22Rv1 (cell line): Measurements from ENCODE around the gene FAM107B.

ENCODE experiments used
- H3K27ac ChIP-seq: fragments of 450-650 bp; 2 replicates; pipeline ENCODE4 v1.5.1; 2017
- CTCF ChIP-seq: fragments of 450-650 bp; IDR thresholded peaks from 2 replicates; pipeline ENCODE4 v1.5.1; 2017; ENCODE audit warnings: mild to moderate bottlenecking
- ZFX ChIP-seq: fragments of 450-650 bp; IDR thresholded peaks from 2 replicates; pipeline ENCODE4 v1.6.1; 2017; ENCODE audit warnings: antibody characterized with exemption, borderline replicate concordance

Gene FAM107B

DNA sequence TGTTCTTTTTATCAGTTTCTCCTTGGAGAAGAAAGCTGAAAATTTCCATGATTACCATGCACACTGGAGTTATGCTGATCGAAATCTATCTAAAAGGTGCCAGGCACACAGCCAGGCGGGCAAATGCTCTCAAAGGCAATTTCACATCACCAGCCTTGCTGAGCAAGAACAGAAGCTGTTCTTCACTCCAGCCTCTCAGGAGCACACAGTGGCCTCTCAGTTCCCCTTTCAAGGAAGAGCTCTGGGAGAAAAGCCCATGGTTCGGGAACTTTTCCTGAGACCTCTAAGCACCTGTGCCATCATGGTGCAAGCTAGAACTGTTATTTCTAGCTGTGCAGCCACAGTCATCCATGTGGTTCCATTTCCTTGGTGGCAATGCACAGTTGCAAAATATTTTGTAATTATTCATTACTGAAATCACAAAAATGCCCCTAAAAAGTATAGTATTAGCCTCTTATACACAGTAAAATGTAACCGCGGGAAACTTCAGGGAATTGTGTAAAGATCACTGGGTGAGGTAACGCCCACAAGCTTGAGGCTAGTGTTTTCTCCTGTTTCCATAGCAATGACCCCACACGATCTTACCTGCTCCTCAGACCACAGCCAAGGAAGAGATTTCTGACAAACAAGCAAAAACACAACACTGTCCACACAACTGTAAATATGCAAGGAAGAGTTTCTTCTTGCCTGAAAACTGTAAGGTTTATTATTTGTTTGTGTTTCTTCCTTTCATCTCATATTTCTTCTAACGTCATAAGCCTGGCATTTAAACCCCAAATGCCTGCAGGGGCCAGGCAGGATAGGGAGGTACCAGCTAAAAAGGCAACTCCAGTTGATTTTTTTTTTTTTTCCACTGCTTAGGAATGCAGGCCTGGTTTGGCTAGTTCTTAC lies 121.2 kb downstream of the FAM107B start:
- peak overlapping the region; percentile 29; the same call in 1 of the 2 replicates for H3K27ac ChIP-seq
- TF ChIP-seq ZFX (no peak), CTCF (no peak)

GRCh38 chr10:14652816-14653215 lies 121.9 kb downstream of the FAM107B start:
- TF ChIP-seq CTCF: no peak
- H3K27ac ChIP-seq: peak overlapping the region; percentile 29; the same call in 1 of the 2 replicates

DNA sequence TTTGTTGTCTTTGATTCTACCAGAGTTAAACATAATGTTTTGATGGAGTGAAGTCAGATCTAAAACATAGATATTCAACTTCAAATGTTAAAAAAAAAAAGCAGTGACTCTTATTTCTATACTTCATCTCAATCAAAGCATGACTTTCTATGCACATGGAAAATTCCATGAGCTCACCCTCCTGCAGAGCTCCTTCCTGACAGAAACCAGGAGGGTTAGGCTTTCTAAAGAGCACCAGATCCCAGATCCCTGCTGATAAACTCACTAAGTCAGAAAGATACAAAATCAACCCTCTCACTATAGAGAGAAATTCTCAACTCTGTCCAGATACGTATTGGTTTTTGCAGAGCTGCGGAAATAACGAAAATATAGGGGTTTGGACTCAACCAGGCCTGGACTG lies 122.6 kb downstream of the FAM107B start:
- no peak for TF ChIP-seq CTCF
- H3K27ac ChIP-seq: no peak overlapping the region

- no peak overlapping the region for H3K27ac ChIP-seq
- TF ChIP-seq ZFX: no peak
- no peak for TF ChIP-seq CTCF
Observed at GRCh38 chr10:14649739-14650138, 125.0 kb downstream of the FAM107B start.

DNA sequence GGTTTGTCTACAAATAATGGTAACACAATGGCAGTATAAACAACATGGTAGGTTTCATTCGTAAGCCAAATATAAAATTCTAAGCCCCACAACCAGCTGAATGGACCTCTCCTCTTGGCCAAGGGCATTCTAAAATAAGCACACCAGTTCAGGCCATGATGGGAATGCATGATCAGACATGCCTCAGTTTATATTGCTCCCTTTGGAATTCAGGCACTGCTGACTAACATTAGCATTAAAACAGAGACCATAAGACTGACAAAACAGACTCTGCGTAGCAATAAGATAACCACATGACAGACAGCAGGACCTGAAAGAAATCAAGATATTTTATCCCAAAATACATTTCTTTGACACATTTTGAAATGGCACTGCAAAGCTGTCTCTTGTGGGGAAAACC lies 125.8 kb downstream of the FAM107B start:
- TF ChIP-seq CTCF (no peak), ZFX (no peak)
- no peak overlapping the region for H3K27ac ChIP-seq

- no peak overlapping the region for H3K27ac ChIP-seq
- no peak for TF ChIP-seq ZFX
Observed at GRCh38 chr10:14648005-14648765, 126.5 kb downstream of the FAM107B start.

DNA sequence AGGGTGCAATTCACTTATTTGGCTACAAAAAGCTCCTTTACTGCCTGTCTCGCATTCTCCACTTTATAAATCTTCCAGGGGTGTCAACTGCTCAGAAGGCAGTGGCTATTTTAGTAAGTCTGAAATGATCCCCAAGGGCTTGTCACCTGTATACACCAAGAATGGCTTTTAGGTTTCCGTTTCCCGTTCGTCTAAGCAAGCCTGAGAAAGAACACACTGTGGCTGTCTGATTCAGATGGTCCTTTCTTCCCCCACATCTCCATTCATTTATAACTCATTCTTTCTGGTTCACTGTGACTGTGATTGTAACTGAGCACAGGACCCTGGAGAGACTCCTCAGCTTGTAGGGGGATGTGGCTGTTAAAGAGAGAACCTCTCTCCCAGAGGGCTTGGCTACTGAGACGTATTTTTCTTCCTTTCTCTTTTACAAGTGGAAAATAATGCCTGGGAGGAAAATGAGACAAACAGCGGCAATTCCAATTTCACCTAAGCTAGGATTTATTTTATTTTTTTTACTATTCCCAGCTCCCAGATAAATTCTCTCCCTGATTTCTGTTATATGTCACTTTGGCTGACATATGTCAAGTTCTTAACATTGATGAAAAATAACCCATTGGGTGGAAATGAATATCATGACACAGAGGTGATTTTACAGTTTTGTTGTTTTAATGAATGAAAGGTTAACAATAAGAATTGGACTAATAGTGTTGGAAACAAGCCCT lies 129.3 kb downstream of the FAM107B start:
- H3K27ac ChIP-seq: no peak overlapping the region
- no peak for TF ChIP-seq ZFX
- TF ChIP-seq CTCF: no peak
